GM12873 (cell line): ENCODE results near the gene PLCB3.

ENCODE experiments used
- CTCF ChIP-seq: IDR thresholded peaks from 2 replicates; pipeline ENCODE4 v1.5.1; 2012; ENCODE audit warnings: low read depth, mild to moderate bottlenecking, moderate library complexity, low read length, control low read depth; ENCODE audit not compliant: insufficient read depth; ENCODE audit errors: missing control alignments

Gene PLCB3

DNA sequence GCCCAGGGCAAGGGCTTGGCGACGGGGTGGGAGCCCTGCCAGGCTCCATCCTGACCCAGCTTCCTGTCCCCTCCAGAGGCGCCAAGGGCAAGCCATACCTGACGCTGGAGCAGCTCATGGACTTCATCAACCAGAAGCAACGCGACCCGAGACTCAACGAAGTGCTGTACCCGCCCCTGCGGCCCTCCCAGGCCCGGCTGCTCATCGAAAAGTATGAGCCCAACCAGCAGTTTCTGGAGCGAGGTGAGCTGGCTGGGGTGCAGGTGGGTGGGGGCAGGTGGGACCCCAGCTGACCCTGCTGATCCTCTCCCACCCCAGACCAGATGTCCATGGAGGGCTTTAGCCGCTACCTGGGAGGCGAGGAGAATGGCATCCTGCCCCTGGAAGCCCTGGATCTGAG is 5.0 kb downstream of the PLCB3 start:
- TF ChIP-seq CTCF, result no peak

DNA sequence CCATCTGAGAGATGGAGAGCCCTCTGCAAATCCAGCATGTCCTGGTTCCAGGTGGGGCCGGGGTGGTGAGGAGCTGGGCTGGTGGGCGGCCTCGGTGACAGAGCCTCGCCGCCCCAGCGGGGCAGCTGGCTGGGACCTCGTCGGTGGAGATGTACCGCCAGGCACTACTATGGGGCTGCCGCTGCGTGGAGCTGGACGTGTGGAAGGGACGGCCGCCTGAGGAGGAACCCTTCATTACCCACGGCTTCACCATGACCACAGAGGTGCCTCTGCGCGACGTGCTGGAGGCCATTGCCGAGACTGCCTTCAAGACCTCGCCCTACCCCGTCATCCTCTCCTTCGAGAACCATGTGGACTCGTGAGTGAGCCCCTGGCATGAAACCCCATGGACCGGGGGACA is 7.0 kb downstream of the PLCB3 start:
- TF ChIP-seq CTCF, result no peak

DNA sequence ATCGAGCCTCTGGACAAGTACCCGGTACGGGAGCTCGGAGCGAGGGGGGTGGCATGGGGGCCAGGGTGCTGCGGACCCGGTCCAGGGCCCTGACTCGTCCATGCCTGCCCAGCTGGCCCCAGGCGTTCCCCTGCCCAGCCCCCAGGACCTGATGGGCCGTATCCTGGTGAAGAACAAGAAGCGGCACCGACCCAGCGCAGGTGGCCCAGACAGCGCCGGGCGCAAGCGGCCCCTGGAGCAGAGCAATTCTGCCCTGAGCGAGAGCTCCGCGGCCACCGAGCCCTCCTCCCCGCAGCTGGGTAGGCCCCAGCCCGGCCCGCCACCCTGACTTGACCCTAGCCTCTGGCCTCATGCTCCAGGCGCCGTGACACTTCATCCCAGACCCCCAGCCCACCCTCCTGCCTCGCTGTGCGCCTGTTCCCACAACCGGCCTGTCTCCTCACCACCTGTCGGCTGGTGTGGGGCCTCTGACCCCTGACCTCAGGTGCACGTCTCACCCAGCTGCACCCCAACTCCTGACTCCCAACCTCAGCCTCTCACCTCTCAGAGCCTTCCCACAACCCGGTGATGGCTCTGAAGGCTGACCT is 7.7 kb downstream of the PLCB3 start:
- no peak for TF ChIP-seq CTCF

GRCh38 chr11:64259533-64260067 is 8.3 kb downstream of the PLCB3 start:
- TF ChIP-seq CTCF, result no peak

- TF ChIP-seq CTCF, result no peak
Observed at GRCh38 chr11:64260147-64260708, 8.9 kb downstream of the PLCB3 start.

DNA sequence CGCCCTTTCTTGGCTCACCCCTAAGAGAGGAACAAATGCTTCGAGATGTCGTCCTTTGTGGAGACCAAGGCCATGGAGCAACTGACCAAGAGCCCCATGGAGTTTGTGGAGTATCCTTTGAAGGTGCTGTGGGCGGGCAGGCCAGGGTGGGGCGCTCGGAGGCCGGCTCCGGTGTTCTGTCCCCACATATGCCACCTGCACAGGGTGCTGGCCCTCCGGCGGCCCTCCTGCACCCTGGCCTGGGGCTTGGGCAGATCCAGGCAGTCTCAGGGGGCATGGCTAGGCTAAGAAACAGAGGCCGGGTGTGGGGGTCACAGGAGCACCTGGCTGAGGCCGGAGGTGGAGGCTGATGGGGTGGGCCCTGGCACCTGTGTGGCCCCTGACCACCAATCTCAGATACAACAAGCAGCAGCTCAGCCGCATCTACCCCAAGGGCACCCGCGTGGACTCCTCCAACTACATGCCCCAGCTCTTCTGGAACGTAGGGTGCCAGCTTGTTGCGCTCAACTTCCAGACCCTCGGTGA is 10.3 kb downstream of the PLCB3 start:
- no peak for TF ChIP-seq CTCF

DNA sequence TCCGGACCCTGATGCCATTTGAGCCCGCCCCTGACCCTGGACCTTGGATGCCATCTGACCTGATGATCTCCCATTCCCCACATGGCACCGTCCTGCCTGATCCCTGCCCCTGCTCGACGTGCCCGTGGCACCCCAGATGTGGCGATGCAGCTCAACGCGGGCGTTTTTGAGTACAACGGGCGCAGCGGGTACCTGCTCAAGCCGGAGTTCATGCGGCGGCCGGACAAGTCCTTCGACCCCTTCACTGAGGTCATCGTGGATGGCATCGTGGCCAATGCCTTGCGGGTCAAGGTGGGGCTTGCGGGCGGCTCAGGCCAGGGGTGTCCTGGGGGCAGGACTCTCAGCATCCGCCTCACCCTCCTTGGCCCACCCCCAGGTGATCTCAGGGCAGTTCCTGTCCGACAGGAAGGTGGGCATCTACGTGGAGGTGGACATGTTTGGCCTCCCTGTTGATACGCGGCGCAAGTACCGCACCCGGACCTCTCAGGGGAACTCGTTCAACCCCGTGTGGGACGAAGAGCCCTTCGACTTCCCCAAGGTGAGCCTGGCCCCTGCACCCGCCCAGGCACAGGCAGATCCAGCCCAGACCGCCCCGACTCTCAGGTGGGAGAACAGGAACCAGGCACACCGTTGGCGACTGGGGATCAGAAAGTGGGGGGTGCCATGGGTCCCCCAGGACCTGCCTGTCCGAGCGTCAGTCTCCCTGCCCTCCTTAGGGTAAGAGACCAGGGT is 11.1 kb downstream of the PLCB3 start:
- no peak for TF ChIP-seq CTCF
